MM.1S (cell line): ENCODE data around the gene ANKRD45.
A peak's percentile ranks its signal among the peaks of the same experiment; 100 is the strongest.

Source experiments
- DNase-seq: peaks from one replicate; pipeline ENCODE4 v3.0.0-alpha.2; 2015
- H2AFZ ChIP-seq: fragments of 300-600 bp; sonication (generic); 2 replicates; pipeline ENCODE4 v1.6.0; 2016; ENCODE audit warnings: antibody characterized with exemption, low read length
- H3F3A ChIP-seq: fragments of 300-600 bp; sonication (generic); 2 replicates; pipeline ENCODE4 v1.6.1; 2016; ENCODE audit warnings: mild to moderate bottlenecking, antibody characterized with exemption, low read length, moderate library complexity, mixed read lengths; ENCODE audit not compliant: insufficient read depth
- H3K27ac ChIP-seq: fragments of 300-600 bp; sonication (generic); 2 replicates; pipeline ENCODE4 v1.5.1; 2016; ENCODE audit warnings: mild to moderate bottlenecking, low read length
- H3K27me3 ChIP-seq: fragments of 300-600 bp; sonication (generic); replicated peaks from 2 replicates; pipeline ENCODE4 v1.6.0; 2016; ENCODE audit warnings: low read length; ENCODE audit not compliant: insufficient read depth
- H3K36me3 ChIP-seq: fragments of 300-600 bp; sonication (generic); replicated peaks from 2 replicates; pipeline ENCODE4 v1.6.1; 2016; ENCODE audit warnings: mild to moderate bottlenecking, low read length, mixed read lengths; ENCODE audit not compliant: insufficient read depth
- H3K4me1 ChIP-seq: fragments of 300-600 bp; sonication (generic); 2 replicates; pipeline ENCODE4 v1.6.1; 2016; ENCODE audit warnings: low read length, mixed read lengths
- H3K4me2 ChIP-seq: fragments of 300-600 bp; sonication (generic); 2 replicates; pipeline ENCODE4 v1.6.0; 2016; ENCODE audit warnings: low read depth, low read length
- H3K4me3 ChIP-seq: fragments of 300-600 bp; sonication (generic); 2 replicates; pipeline ENCODE4 v1.5.1; 2016; ENCODE audit warnings: low read length, mixed read lengths
- H3K79me2 ChIP-seq: fragments of 300-600 bp; sonication (generic); 2 replicates; pipeline ENCODE4 v1.6.1; 2016; ENCODE audit warnings: mixed run types, low read length, mixed read lengths
- H3K9ac ChIP-seq: fragments of 300-600 bp; sonication (generic); 2 replicates; pipeline ENCODE4 v1.6.1; 2016; ENCODE audit warnings: low read length, mixed read lengths
- H3K9me2 ChIP-seq: fragments of 300-600 bp; sonication (generic); replicated peaks from 2 replicates; pipeline ENCODE4 v1.6.1; 2016; ENCODE audit warnings: mild to moderate bottlenecking, low read length, mixed read lengths; ENCODE audit not compliant: insufficient read depth
- H3K9me3 ChIP-seq: fragments of 300-600 bp; sonication (generic); replicated peaks from 2 replicates; pipeline ENCODE4 v1.6.1; 2016; ENCODE audit warnings: mild to moderate bottlenecking, low read length, mixed read lengths; ENCODE audit not compliant: insufficient read depth
- H4K20me1 ChIP-seq: fragments of 300-600 bp; sonication (generic); 2 replicates; pipeline ENCODE4 v1.6.1; 2016; ENCODE audit warnings: mild to moderate bottlenecking, low read length, moderate library complexity, mixed read lengths; ENCODE audit not compliant: insufficient read depth
- EZH2 ChIP-seq: fragments of 300-600 bp; sonication (generic); optimal IDR thresholded peaks from 2 replicates; pipeline ENCODE3; 2017; ENCODE audit warnings: low read depth, mild to moderate bottlenecking, antibody characterized with exemption, low read length, mixed read lengths
- EZH2phosphoT487 ChIP-seq: fragments of 300-600 bp; sonication (generic); IDR thresholded peaks from 2 replicates; pipeline ENCODE4 v1.6.1; 2018; ENCODE audit warnings: antibody characterized with exemption, low read length
- TF ChIP-seq, protein P1 (sequence below): fragments of 300-600 bp; sonication (generic); IDR thresholded peaks from 2 replicates; pipeline ENCODE4 v1.5.1; 2016; ENCODE audit warnings: antibody characterized with exemption, low read length, mixed read lengths

ANKRD45 gene

DNA sequence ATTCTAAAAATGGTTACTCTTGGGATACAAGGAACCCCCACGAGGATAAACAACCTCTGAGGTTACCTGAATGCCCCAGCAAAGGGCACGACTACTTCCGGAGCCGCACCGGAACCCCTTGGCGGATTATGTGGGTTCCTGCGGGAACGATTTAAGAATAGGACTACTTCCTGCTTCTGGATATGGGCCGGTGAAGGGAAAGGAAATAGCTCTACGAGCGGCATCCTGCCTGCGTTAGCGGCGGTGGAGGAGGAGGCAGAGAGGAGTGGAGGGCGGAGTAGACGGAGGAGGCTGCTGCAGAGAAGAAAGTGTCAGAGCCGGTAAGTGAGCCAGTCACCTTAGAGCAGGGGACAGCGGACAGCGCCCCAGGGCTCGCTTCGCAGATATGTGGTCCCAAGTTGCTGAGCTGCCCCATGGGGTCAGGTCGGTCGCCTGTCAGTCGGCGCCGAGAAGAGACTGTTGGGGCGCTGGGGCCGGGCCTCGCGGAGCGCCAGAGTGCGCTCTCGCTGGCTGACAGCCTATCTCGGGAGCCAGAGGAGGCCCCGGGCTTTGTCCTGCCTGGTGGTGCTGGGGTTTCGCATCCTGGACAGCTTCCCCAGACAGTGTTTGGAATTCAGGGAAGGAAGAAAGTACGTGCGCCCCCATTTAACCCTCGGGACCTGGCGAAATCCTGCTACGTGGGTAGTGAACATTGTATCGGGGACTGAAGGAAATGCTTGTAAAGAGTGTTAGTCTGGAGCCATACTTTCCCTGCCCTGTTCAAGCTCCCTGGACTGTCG, 45.3 kb upstream of the ANKRD45 start, which contains the start of gene KLHL20:
TSS of gene KLHL20 (plus strand) at position 223 of the 779 bp plus-strand sequence. CDS start 1,063 bp downstream, outside the sequence.
- no peaks in the 10 kb centered on the region for H3K9me3 ChIP-seq

DNA sequence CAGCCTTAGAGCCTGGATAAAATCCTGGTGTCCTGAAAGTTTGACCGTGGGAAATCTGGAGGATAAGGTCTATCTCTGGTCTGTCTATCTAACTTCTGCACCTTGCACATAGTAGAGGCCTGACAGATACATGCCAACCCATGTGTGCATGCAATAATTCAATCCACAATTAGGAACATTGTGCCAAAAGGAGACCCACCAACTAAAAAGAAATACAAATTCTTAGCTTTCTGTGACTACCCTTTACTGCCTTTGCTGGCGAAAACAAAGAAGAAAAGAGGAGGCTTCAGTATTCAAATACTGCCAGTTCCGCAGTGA, 44.7 kb upstream of the ANKRD45 start:
- peak overlapping the region; percentile 82 for H3K4me2 ChIP-seq
- H3K9ac ChIP-seq, result peak overlapping the region; percentile 67; the same call in 1 of the 2 replicates
- no peak for DNase-seq
- H3K27ac ChIP-seq, result peak overlapping the region; percentile 68; the same call in 1 of the 2 replicates
- peaks cover 8% of the 10 kb centered on the region for H3K4me1 ChIP-seq
- peaks cover 24% of the 10 kb centered on the region for H3F3A ChIP-seq
- no peaks in the 10 kb centered on the region for H3K9me2 ChIP-seq
- no peaks in the 10 kb centered on the region for H3K36me3 ChIP-seq
- no peaks in the 10 kb centered on the region for H4K20me1 ChIP-seq
- peak overlapping the region; percentile 95 for H2AFZ ChIP-seq
- no peaks in the 10 kb centered on the region for H3K27me3 ChIP-seq
- TF ChIP-seq, protein P1, sequence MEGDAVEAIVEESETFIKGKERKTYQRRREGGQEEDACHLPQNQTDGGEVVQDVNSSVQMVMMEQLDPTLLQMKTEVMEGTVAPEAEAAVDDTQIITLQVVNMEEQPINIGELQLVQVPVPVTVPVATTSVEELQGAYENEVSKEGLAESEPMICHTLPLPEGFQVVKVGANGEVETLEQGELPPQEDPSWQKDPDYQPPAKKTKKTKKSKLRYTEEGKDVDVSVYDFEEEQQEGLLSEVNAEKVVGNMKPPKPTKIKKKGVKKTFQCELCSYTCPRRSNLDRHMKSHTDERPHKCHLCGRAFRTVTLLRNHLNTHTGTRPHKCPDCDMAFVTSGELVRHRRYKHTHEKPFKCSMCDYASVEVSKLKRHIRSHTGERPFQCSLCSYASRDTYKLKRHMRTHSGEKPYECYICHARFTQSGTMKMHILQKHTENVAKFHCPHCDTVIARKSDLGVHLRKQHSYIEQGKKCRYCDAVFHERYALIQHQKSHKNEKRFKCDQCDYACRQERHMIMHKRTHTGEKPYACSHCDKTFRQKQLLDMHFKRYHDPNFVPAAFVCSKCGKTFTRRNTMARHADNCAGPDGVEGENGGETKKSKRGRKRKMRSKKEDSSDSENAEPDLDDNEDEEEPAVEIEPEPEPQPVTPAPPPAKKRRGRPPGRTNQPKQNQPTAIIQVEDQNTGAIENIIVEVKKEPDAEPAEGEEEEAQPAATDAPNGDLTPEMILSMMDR, result no peak
- TF ChIP-seq EZH2phosphoT487 (no peak), EZH2 (no peak)
- H3K4me3 ChIP-seq, result peak overlapping the region; percentile 84
- peaks cover 34% of the 10 kb centered on the region for H3K79me2 ChIP-seq
- no peaks in the 10 kb centered on the region for H3K9me3 ChIP-seq

More for the DNA sequence above, 45.3 kb upstream of the ANKRD45 start, which contains the start of gene KLHL20:
- peak within 1 kb of the TSS; percentile 67 for H3K9ac ChIP-seq
- peaks cover 37% of the 10 kb centered on the region for H3K79me2 ChIP-seq
- peak; percentile 95 for DNase-seq
- peak within 1 kb of the TSS; percentile 68; the same call in 1 of the 2 replicates for H3K27ac ChIP-seq
- H3K9me2 ChIP-seq, result no peaks in the 10 kb centered on the region
- H3K27me3 ChIP-seq, result no peaks in the 10 kb centered on the region
- peak within 1 kb of the TSS; percentile 95 for H2AFZ ChIP-seq
- TF ChIP-seq, protein P1, result peak; percentile 20
- no peak for TF ChIP-seq EZH2phosphoT487
- H4K20me1 ChIP-seq, result no peaks in the 10 kb centered on the region
- H3K36me3 ChIP-seq, result no peaks in the 10 kb centered on the region
- peaks cover 8% of the 10 kb centered on the region for H3K4me1 ChIP-seq
- peaks cover 24% of the 10 kb centered on the region for H3F3A ChIP-seq
- H3K4me3 ChIP-seq, result peak within 1 kb of the TSS; percentile 84
- peak within 1 kb of the TSS; percentile 82 for H3K4me2 ChIP-seq

DNA sequence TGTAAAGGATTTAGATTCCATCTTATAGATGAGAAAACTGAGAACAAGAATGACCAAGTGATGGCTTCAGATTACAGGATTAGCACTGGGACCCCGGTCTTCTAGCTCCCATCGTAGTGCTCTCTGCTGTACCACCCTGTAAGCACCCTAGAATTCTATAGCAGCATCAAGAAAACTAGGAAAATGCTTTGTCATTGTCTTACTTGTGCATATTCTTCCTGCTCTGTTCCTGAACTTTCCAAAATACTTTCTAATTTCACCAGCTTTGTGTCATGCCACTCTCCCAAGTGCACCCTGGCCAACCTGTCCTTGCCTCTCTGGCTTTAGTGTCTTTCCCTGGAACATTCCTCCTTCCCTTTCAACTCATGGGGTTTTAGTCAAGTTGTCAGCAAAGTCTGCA, 39.1 kb upstream of the ANKRD45 start:
- TF ChIP-seq EZH2, result no peak
- no peak for TF ChIP-seq EZH2phosphoT487
- TF ChIP-seq, protein P1, result no peak
- no peaks in the 10 kb centered on the region for H3K9me2 ChIP-seq
- H3K9ac ChIP-seq, result no peak overlapping the region
- no peak overlapping the region for H3K4me3 ChIP-seq
- H3K36me3 ChIP-seq, result no peaks in the 10 kb centered on the region
- H3K4me2 ChIP-seq, result no peak overlapping the region
- DNase-seq, result no peak
- H3K27ac ChIP-seq, result no peak overlapping the region
- no peaks in the 10 kb centered on the region for H3K4me1 ChIP-seq
- no peaks in the 10 kb centered on the region for H4K20me1 ChIP-seq
- no peaks in the 10 kb centered on the region for H3K79me2 ChIP-seq
- no peak overlapping the region for H2AFZ ChIP-seq
- no peaks in the 10 kb centered on the region for H3F3A ChIP-seq
- no peaks in the 10 kb centered on the region for H3K27me3 ChIP-seq
- H3K9me3 ChIP-seq, result no peaks in the 10 kb centered on the region
